Measurements from ENCODE around the gene IGF2R. TPM values are rescaled to one million over a fixed set of nuclear protein-coding genes. Genes with fewer than 3 reads are reported as not detected.

Gene IGF2R
- total and polyA plus RNA-seq, 2 donors (not counting 1 experiment from before 2014, with no cell fraction given) = 9.5 to 53.3 TPM

- ATAC-seq (ENCODE audit: low read depth) = no peak
- Mint-ChIP-seq H3K9me3 (ENCODE audit: insufficient read depth) (no peaks in the 10 kb centered on the region), H3K4me3 (no peak overlapping the region), H3K27ac (no peak overlapping the region), H3K27me3 (no peaks in the 10 kb centered on the region), H3K4me1 (no peaks in the 10 kb centered on the region)
- TF ChIP-seq CTCF (IDR thresholded peaks at IDR 0.05) (no peak), EZH2 (IDR thresholded peaks at IDR 0.05; ENCODE audit: borderline replicate concordance, insufficient read depth, low read depth, low read length, poor library complexity, severe bottlenecking) (no peak)
- no peaks in the 10 kb centered on the region for H3K79me2 ChIP-seq (ENCODE audit: control insufficient read depth, insufficient read depth, low read length)
- H3K36me3 ChIP-seq (replicated peaks in 1 of 2; ENCODE audit: control extremely low read depth in 1 of 2, control insufficient read depth in 1 of 2, extremely low read depth in 1 of 2, insufficient read depth in 2 of 2, low read length in 1 of 2) = peaks cover 8 to 74% of the 10 kb centered on the region in 2 experiments
- H4K20me1 ChIP-seq (ENCODE audit: control insufficient read depth, insufficient read depth, low read length, poor library complexity, severe bottlenecking) = no peaks in the 10 kb centered on the region
- H3K4me2 ChIP-seq (replicated peaks; ENCODE audit: low read depth, low read length, poor library complexity, severe bottlenecking) = no peak overlapping the region
- no peak overlapping the region for H3K27ac ChIP-seq (ENCODE audit: low read length in 2 of 2)
- no peaks in the 10 kb centered on the region for H3K4me1 ChIP-seq (ENCODE audit: control insufficient read depth in 2 of 2, insufficient read depth in 2 of 2, low read length in 2 of 2)
- intact Hi-C loops (cut with micrococcal nuclease) = no loop called here
- ChIA-PET CTCF (no interaction called here), POLR2A (no interaction called here)
- H3K4me3 ChIP-seq (ENCODE audit: control extremely low read depth in 1 of 5, extremely low read depth in 1 of 5, insufficient read depth in 1 of 5, low read depth in 2 of 5, low read length in 4 of 5) = no peak overlapping the region
- H3K9me3 ChIP-seq (ENCODE audit: control extremely low read depth in 1 of 3, control insufficient read depth in 2 of 3, insufficient read depth in 1 of 3, low read length in 2 of 3) = no peaks in the 10 kb centered on the region
- no peak for DNase-seq
- no peak overlapping the region for H3K9ac ChIP-seq (ENCODE audit: low read length)
- no peak overlapping the region for H2AFZ ChIP-seq (ENCODE audit: insufficient read depth, low read depth, low read length, poor library complexity, severe bottlenecking)
- no peaks in the 10 kb centered on the region for H3K27me3 ChIP-seq (replicated peaks in 1 of 4; ENCODE audit: control extremely low read depth in 1 of 4, control insufficient read depth in 3 of 4, insufficient read depth in 4 of 4, low read length in 3 of 4)
- WGBS (ENCODE audit: insufficient coverage) = 92% methylated on average over 3 of the region's 5 CpGs
Observed at GRCh38 chr6:160055378-160055777, 86.5 kb downstream of the IGF2R start.

GRCh38 chr6:160055813-160056212, 86.9 kb downstream of the IGF2R start:
- no peaks in the 10 kb centered on the region for H3K79me2 ChIP-seq (ENCODE audit: control insufficient read depth, insufficient read depth, low read length)
- no peak overlapping the region for H2AFZ ChIP-seq (ENCODE audit: insufficient read depth, low read depth, low read length, poor library complexity, severe bottlenecking)
- H3K9ac ChIP-seq (ENCODE audit: low read length) = no peak overlapping the region
- no peak overlapping the region for H3K27ac ChIP-seq (ENCODE audit: low read length in 2 of 2)
- H3K27me3 ChIP-seq (replicated peaks in 1 of 4; ENCODE audit: control extremely low read depth in 1 of 4, control insufficient read depth in 3 of 4, insufficient read depth in 4 of 4, low read length in 3 of 4) = no peaks in the 10 kb centered on the region
- no peaks in the 10 kb centered on the region for H3K9me3 ChIP-seq (ENCODE audit: control extremely low read depth in 1 of 3, control insufficient read depth in 2 of 3, insufficient read depth in 1 of 3, low read length in 2 of 3)
- WGBS (ENCODE audit: insufficient coverage) = 78% methylated on average over 5 of the region's 6 CpGs
- no peak overlapping the region for H3K4me2 ChIP-seq (replicated peaks; ENCODE audit: low read depth, low read length, poor library complexity, severe bottlenecking)
- no peaks in the 10 kb centered on the region for H3K4me1 Mint-ChIP-seq
- peaks cover 8 to 74% of the 10 kb centered on the region in 2 experiments for H3K36me3 ChIP-seq (replicated peaks in 1 of 2; ENCODE audit: control extremely low read depth in 1 of 2, control insufficient read depth in 1 of 2, extremely low read depth in 1 of 2, insufficient read depth in 2 of 2, low read length in 1 of 2)
- TF ChIP-seq EZH2 (IDR thresholded peaks at IDR 0.05; ENCODE audit: borderline replicate concordance, insufficient read depth, low read depth, low read length, poor library complexity, severe bottlenecking) = no peak
- TF ChIP-seq CTCF (IDR thresholded peaks at IDR 0.05) = no peak
- H3K4me3 ChIP-seq (ENCODE audit: control extremely low read depth in 1 of 5, extremely low read depth in 1 of 5, insufficient read depth in 1 of 5, low read depth in 2 of 5, low read length in 4 of 5) = no peak overlapping the region
- no peaks in the 10 kb centered on the region for H3K27me3 Mint-ChIP-seq
- POLR2A ChIA-PET = no interaction called here
- no peaks in the 10 kb centered on the region for H4K20me1 ChIP-seq (ENCODE audit: control insufficient read depth, insufficient read depth, low read length, poor library complexity, severe bottlenecking)
- CTCF ChIA-PET = interaction anchor here (0.5 kb wide), 1 partner anchor 190 kb away, joined by 4 read pairs; no protein-coding TSS in a partner anchor
- intact Hi-C loops (cut with micrococcal nuclease) = no loop called here
- no peaks in the 10 kb centered on the region for H3K4me1 ChIP-seq (ENCODE audit: control insufficient read depth in 2 of 2, insufficient read depth in 2 of 2, low read length in 2 of 2)
- no peak for ATAC-seq (ENCODE audit: low read depth)
- no peak for DNase-seq
- H3K4me3 Mint-ChIP-seq = no peak overlapping the region
- no peaks in the 10 kb centered on the region for H3K9me3 Mint-ChIP-seq (ENCODE audit: insufficient read depth)
- H3K27ac Mint-ChIP-seq = no peak overlapping the region
